Right cardiac atrium (tissue), 5 donors: Measurements from ENCODE around the gene PREX1. TPM values are rescaled to one million over a fixed set of nuclear protein-coding genes. Genes with fewer than 3 reads are reported as not detected.
A peak's percentile ranks its signal among the peaks of the same experiment; 100 is the strongest.
"Not testable (repeated sequence)": the region's sequence is repeated elsewhere in the genome, so short reads cannot be mapped to it uniquely, and the experiment has no call there.

Experiments used
- ATAC-seq, 2 donors: fragments of 200-7000 bp; cut with Tn5 transposase; one replicate each; pipeline versions ENCODE4 v1.8.0 to v1.9.1; 2020; ENCODE audit warnings: moderate library complexity in 2 of 2, mild to moderate bottlenecking in 1 of 2
- DNase-seq, 3 donors: peaks; one replicate each; pipeline ENCODE4 v3.0.0-alpha.2; 2020
- H3K27ac ChIP-seq: one replicate; pipeline ENCODE4 v1.5.1; 2013; ENCODE audit warnings: mild to moderate bottlenecking, low read length, control low read depth, moderate library complexity
- H3K27me3 ChIP-seq: one replicate; pipeline ENCODE4 v1.6.1; 2013; ENCODE audit not compliant: control insufficient read depth, insufficient read depth
- H3K4me1 ChIP-seq: one replicate; pipeline ENCODE4 v1.6.1; 2013; ENCODE audit warnings: low read length; ENCODE audit not compliant: control insufficient read depth, insufficient read depth
- H3K4me3 ChIP-seq: one replicate; pipeline ENCODE4 v1.5.1; 2013; ENCODE audit warnings: low read length, control low read depth
- H3K9me3 ChIP-seq: one replicate; pipeline ENCODE4 v1.6.1; 2013; ENCODE audit warnings: low read length; ENCODE audit not compliant: control insufficient read depth
- WGBS: extraction: QIAGEN DNeasy Blood & Tissue Kit; methylation state at CpG from one replicate; pipeline ENCODE4 v1.1.7; 2013; 5-methylcytosine and 5-hydroxymethylcytosine counted together
- intact Hi-C, 4 donors: fragments of 100-400 bp; cut with DNase I; formaldehyde crosslinking; loops; one replicate each; pipeline versions ENCODE4 v1.11.0 to v1.14.0; 2022 to 2023
- polyA plus RNA-seq: library from polyadenylated mRNA; stranded (reverse); fragments of 200-250 nt; gene quantifications from one replicate; pipeline ENCODE4 v1.2.3, GENCODE V29; 2013
- total RNA-seq, 4 donors: library from RNA; stranded (reverse); fragmentation: NEBNext Ultra II Directional; extraction: Animal tissue kit (Norgen Biotek cat#: 25700); gene quantifications; one replicate each; pipeline ENCODE4 v1.2.1, GENCODE V29; 2021
- donor health status: healthy with polysubstance abuse.
- donor health status: DM: no; HTN: yes; CAD: no.
- donor health status: DM: no; HTN: no; CAD: no.
- donor health status: DM: no; HTN: yes; CAD: no; lungs with severe emphysema.
- donor health status: DM: yes; HTN: yes; CAD: no.

PREX1 gene
- total and polyA plus RNA-seq, 5 donors: 9.0 to 16.2 (median 13.9) TPM

- Histone ChIP-seq H3K27ac (no peak overlapping the region), H3K4me3 (no peak overlapping the region), H3K4me1 (no peaks in the 10 kb centered on the region), H3K9me3 (no peaks in the 10 kb centered on the region), H3K27me3 (no peaks in the 10 kb centered on the region)
- no peak for DNase-seq
- no peak for ATAC-seq
- 90% methylated on average over 6 of the region's 6 CpGs for WGBS
- intact Hi-C loops: no loop called here
These were observed 44.9 kb downstream of the PREX1 start for GRCh38 chr20:48782901-48783308.

GRCh38 chr20:48782053-48782452 is 45.7 kb downstream of the PREX1 start:
- Histone ChIP-seq H3K27me3 (no peaks in the 10 kb centered on the region), H3K4me1 (no peaks in the 10 kb centered on the region), H3K4me3 (no peak overlapping the region), H3K9me3 (no peaks in the 10 kb centered on the region), H3K27ac (no peak overlapping the region)
- intact Hi-C loops: no loop called here
- ATAC-seq: no peak
- no peak for DNase-seq
- WGBS: 60% methylated on average over 4 of the region's 4 CpGs

GRCh38 chr20:48781634-48782033 is 46.2 kb downstream of the PREX1 start:
- Histone ChIP-seq H3K9me3 (no peaks in the 10 kb centered on the region), H3K4me3 (no peak overlapping the region), H3K4me1 (no peaks in the 10 kb centered on the region), H3K27ac (no peak overlapping the region), H3K27me3 (no peaks in the 10 kb centered on the region)
- no peak for ATAC-seq
- intact Hi-C loops: no loop called here
- DNase-seq: no peak
- WGBS: 58% methylated on average over 1 of the region's 1 CpG

- no peak overlapping the region for H3K27ac ChIP-seq
- H3K9me3 ChIP-seq: no peaks in the 10 kb centered on the region
- no peaks in the 10 kb centered on the region for H3K27me3 ChIP-seq
- DNase-seq (no peak), ATAC-seq (no peak)
- no peak overlapping the region for H3K4me3 ChIP-seq
- H3K4me1 ChIP-seq: no peaks in the 10 kb centered on the region
- intact Hi-C loops: no loop called here
- 96% methylated on average over 2 of the region's 2 CpGs for WGBS
These were observed 48.4 kb downstream of the PREX1 start for GRCh38 chr20:48779435-48779834.

GRCh38 chr20:48777821-48778220 is 50.0 kb downstream of the PREX1 start:
- no peak overlapping the region for H3K27ac ChIP-seq
- intact Hi-C loops: no loop called here
- WGBS: 89% methylated on average over 4 of the region's 4 CpGs

GRCh38 chr20:48777005-48777404 is 50.8 kb downstream of the PREX1 start:
- no peak for ATAC-seq

More at GRCh38 chr20:48777821-48778220, 50.0 kb downstream of the PREX1 start:
- no peaks in the 10 kb centered on the region for H3K27me3 ChIP-seq
- H3K4me1 ChIP-seq: no peaks in the 10 kb centered on the region
- no peaks in the 10 kb centered on the region for H3K9me3 ChIP-seq
- ATAC-seq: no peak
- DNase-seq: no peak
- no peak overlapping the region for H3K4me3 ChIP-seq

GRCh38 chr20:48776306-48776705 is 51.5 kb downstream of the PREX1 start:
- Histone ChIP-seq H3K27ac (no peak overlapping the region), H3K27me3 (no peaks in the 10 kb centered on the region), H3K4me1 (no peaks in the 10 kb centered on the region), H3K4me3 (no peak overlapping the region), H3K9me3 (no peaks in the 10 kb centered on the region)
- DNase-seq: no peak
- intact Hi-C loops: no loop called here
- 87% methylated on average over 7 of the region's 7 CpGs for WGBS
- no peak for ATAC-seq

More at GRCh38 chr20:48777005-48777404, 50.8 kb downstream of the PREX1 start:
- DNase-seq: no peak
- Histone ChIP-seq H3K27ac (no peak overlapping the region), H3K4me1 (no peaks in the 10 kb centered on the region), H3K9me3 (no peaks in the 10 kb centered on the region), H3K4me3 (no peak overlapping the region), H3K27me3 (no peaks in the 10 kb centered on the region)
- WGBS: 80% methylated on average over 8 of the region's 8 CpGs
- intact Hi-C loops: no loop called here

GRCh38 chr20:48775545-48775944 is 52.3 kb downstream of the PREX1 start:
- intact Hi-C loops, H3K27ac ChIP-seq, ATAC-seq: not testable (repeated sequence)

GRCh38 chr20:48774696-48775095 is 53.1 kb downstream of the PREX1 start:
- Histone ChIP-seq H3K27ac (no peak overlapping the region), H3K9me3 (no peaks in the 10 kb centered on the region), H3K4me1 (no peaks in the 10 kb centered on the region), H3K4me3 (no peak overlapping the region), H3K27me3 (no peaks in the 10 kb centered on the region)
- no peak for ATAC-seq
- WGBS: 84% methylated on average over 11 of the region's 11 CpGs
- DNase-seq: no peak
- intact Hi-C loops: no loop called here

More at GRCh38 chr20:48775545-48775944, 52.3 kb downstream of the PREX1 start:
- not testable (repeated sequence) for H3K27me3 ChIP-seq, H3K9me3 ChIP-seq, DNase-seq, H3K4me3 ChIP-seq, H3K4me1 ChIP-seq
- WGBS: 97% methylated on average over 7 of the region's 7 CpGs

GRCh38 chr20:48773837-48774418 is 53.9 kb downstream of the PREX1 start:
- ATAC-seq (peak; percentile 19 to 27), DNase-seq (no peak)
- intact Hi-C loops: no loop called here
- H3K9me3 ChIP-seq: no peaks in the 10 kb centered on the region
- H3K4me3 ChIP-seq: no peak overlapping the region
- H3K27ac ChIP-seq: no peak overlapping the region
- 71% methylated on average over 14 of the region's 14 CpGs for WGBS
- H3K27me3 ChIP-seq: no peaks in the 10 kb centered on the region
- no peaks in the 10 kb centered on the region for H3K4me1 ChIP-seq

GRCh38 chr20:48772183-48772976 is 55.4 kb downstream of the PREX1 start:
- Histone ChIP-seq H3K9me3 (no peaks in the 10 kb centered on the region), H3K27ac (no peak overlapping the region), H3K27me3 (no peaks in the 10 kb centered on the region), H3K4me3 (no peak overlapping the region), H3K4me1 (no peaks in the 10 kb centered on the region)
- ATAC-seq: peak; percentile 67 to 72
- DNase-seq: peak; percentile 60 to 88 (median 86)
- intact Hi-C loops: no loop called here
- 72% methylated on average over 17 of the region's 17 CpGs for WGBS
